HL-60/S4 treated with retinoic acid at 250 ng/mL for 4 days and 3 days (cell line): ENCODE measurements around the gene MRC2.
"Not testable (repeated sequence)": the region's sequence is repeated elsewhere in the genome, so short reads cannot be mapped to it uniquely, and the experiment has no call there.

Experiments used
- in situ Hi-C: fragments of 300-500 bp; cut with MboI; formaldehyde crosslinking; loops from 2 replicates; pipeline ENCODE4 v1.7.0; 2022; ENCODE audit warnings: low sequenced_read_pairs

MRC2 gene, protein sequence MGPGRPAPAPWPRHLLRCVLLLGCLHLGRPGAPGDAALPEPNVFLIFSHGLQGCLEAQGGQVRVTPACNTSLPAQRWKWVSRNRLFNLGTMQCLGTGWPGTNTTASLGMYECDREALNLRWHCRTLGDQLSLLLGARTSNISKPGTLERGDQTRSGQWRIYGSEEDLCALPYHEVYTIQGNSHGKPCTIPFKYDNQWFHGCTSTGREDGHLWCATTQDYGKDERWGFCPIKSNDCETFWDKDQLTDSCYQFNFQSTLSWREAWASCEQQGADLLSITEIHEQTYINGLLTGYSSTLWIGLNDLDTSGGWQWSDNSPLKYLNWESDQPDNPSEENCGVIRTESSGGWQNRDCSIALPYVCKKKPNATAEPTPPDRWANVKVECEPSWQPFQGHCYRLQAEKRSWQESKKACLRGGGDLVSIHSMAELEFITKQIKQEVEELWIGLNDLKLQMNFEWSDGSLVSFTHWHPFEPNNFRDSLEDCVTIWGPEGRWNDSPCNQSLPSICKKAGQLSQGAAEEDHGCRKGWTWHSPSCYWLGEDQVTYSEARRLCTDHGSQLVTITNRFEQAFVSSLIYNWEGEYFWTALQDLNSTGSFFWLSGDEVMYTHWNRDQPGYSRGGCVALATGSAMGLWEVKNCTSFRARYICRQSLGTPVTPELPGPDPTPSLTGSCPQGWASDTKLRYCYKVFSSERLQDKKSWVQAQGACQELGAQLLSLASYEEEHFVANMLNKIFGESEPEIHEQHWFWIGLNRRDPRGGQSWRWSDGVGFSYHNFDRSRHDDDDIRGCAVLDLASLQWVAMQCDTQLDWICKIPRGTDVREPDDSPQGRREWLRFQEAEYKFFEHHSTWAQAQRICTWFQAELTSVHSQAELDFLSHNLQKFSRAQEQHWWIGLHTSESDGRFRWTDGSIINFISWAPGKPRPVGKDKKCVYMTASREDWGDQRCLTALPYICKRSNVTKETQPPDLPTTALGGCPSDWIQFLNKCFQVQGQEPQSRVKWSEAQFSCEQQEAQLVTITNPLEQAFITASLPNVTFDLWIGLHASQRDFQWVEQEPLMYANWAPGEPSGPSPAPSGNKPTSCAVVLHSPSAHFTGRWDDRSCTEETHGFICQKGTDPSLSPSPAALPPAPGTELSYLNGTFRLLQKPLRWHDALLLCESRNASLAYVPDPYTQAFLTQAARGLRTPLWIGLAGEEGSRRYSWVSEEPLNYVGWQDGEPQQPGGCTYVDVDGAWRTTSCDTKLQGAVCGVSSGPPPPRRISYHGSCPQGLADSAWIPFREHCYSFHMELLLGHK (N-terminal part only)

DNA sequence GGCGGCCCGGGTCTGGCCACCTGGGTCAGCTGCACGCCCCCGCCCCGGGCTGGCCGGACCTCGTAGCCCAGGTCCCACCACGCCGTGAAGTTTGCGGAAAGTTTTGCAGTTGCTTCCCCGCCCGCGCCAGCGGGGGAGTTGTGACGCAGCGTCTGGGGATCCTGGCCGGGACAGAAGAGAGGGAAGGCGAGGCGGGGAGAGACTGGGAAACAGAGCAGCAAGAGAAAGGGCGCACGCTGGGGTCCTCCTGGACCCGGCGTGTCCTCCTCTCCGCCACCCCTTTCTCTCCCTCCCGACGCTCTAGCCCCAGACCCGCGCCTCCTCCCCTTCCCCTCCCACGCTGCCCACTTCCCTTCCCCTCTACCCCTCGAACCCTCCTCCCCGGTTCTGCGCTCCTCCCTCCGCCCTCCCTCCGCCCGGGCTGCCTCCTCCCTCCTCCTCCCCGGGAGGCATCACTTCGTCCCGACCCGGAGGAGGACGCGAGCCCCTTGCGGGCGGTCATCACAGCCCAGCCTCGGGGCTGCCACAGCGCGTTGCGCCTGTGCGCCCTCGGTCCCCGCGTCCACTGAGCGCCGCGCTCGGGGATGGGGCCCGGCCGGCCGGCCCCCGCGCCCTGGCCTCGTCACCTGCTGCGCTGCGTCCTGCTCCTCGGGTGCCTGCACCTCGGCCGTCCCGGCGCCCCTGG is at the start of gene MRC2:
MRC2 (plus strand) TSS at position 452 of the 685 bp plus-strand sequence; CDS start at position 585, 133 bp downstream.
- in situ Hi-C loops: no loop called here

DNA sequence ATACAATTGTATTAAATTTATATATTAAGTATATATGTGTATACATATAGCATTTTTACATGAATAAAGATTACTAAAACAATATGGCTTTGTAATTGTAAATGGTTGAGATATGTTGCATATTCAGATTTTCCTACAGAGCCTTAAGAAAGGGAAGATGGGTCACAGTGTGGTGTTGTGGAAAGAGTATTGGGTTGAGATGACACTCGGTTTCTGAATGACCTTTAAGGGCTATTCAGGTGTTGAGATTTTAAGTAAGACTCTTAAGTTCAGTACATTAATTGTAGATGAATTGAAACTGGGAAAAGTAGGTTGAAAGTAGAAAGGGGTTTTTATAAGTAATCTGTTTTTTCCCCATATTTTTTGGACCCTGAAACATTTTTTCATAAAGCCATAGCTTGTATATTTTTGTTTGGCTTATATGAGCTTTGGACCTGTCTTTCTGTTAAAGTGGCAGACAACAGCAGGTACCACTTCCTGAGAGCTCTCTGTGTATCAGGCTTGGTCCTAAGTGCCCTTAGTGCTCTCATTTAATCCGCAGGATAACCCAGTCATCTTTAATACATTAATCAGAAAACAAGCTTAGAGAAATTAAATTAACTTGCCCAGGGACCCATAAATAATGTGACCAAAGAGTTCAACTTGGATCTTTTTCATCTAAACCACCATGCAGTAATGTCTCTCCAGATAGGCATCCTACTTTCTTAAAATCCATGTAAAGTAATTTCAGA is 48.5 kb upstream of the MRC2 start:
- in situ Hi-C loops: no loop called here

DNA sequence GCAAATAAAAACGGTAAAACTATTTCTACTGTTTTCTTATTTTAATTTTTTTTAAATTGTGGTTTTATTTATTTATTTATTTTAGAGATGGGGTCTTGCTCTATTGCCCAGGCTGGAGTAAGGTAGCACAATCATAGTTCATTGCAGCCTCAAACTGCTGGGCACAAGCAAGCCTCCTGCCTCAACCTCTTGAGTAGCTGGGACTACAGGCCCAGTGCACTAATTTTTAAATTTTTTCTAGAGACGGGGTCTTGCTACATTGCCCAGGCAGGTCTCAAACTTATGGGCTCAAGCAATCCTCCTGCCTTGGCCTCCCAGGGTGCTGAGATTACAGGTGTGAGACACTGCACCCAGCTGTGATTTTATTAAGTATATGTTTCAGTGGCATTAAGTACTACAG is 46.5 kb upstream of the MRC2 start:
- in situ Hi-C loops: no loop called here

DNA sequence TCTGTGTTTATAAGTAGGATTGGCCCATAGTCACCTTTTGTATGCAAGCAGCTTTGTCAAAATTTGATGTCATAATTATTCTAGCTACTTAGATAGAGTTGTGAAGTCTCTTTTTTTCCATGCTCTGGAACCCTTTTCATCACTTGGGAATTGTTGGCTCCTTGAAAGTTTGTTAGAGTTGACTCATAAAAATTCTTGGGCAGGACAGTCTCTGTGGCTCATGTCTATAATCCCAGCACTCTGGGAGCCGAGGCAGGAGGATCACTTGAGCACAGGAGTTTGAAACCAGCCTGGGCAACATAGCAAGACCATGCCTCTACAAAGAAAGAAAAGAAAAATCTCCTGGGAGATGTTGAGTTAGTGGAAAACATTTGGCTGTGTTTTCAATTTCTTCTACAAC is 45.7 kb upstream of the MRC2 start:
- in situ Hi-C loops: no loop called here

DNA sequence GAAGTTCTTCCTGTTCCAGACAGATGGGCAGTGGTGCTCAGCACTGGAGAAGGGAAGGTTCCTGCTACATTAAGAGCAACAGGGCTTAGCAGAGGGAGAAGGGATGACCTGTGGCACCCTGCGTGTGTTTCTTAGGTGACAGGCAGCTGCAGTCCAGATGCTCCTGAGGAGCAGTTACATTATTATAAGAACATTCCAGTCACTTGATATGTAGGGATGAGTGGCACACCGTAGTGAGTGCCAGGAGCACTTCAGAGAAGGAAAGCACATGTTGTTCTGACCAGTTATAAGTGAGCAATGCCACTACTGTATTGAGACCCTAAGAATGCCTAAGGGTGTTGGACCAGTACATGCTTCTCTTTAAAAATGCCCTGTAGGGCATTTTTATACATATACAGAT is 39.9 kb upstream of the MRC2 start:
- in situ Hi-C loops: no loop called here

DNA sequence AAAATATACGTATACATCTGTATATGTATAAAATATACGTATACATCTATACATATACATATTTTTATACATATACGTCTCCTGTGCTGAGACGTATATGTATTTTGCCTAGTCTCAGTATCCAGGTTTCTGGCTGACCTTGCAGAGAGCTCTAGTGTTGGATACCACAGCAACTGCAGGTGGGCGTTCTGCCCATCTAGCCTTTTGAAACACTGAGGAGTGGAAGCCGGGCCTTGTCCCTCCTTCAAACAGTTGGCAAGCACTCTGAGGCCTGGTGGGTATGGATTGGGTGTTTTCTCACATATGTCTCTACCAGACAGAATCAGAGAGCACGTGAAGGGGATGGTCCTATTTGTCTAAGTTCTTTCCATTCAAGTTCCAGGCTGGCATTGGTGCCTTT is 39.4 kb upstream of the MRC2 start:
- in situ Hi-C loops: no loop called here

DNA sequence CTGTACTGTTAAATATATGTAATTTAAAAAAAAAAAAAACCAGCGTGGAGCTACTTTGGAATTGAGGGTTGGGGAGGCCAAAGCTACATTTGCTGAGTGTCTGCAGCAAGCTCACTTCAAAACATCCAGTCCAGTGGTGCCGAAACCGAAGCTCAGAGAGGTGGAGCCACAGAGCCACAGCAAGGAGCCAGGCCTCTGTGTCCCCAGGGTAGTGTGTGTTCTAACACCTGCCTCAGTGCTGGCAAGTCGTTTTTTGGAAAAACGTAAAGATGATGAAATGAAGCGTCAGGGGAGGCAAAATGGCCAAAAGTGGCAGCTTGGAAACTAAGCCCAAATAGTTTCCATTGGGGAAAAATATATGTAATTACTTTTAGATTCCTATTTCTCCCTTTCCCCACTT is 36.1 kb upstream of the MRC2 start:
- in situ Hi-C loops: no loop called here

DNA sequence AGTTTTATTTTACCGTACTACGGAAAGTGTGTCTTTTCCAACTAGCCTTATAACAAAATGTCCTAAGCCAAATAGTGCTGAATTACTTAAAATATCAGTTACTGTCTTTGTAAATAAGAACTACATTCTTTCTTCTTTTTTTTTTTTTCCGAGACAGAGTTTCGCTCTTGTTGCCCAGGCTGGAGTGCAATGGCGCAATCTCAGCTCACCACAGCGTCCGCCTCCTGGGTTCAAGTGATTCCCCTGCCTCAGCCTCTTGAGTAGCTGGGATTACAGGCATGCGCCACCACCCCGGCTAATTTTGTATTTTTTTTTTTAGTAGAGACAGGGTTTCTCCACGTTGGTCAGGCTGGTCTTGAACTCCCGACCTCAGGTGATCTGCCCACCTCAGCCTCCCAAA is 35.6 kb upstream of the MRC2 start:
- in situ Hi-C loops: not testable (repeated sequence)

DNA sequence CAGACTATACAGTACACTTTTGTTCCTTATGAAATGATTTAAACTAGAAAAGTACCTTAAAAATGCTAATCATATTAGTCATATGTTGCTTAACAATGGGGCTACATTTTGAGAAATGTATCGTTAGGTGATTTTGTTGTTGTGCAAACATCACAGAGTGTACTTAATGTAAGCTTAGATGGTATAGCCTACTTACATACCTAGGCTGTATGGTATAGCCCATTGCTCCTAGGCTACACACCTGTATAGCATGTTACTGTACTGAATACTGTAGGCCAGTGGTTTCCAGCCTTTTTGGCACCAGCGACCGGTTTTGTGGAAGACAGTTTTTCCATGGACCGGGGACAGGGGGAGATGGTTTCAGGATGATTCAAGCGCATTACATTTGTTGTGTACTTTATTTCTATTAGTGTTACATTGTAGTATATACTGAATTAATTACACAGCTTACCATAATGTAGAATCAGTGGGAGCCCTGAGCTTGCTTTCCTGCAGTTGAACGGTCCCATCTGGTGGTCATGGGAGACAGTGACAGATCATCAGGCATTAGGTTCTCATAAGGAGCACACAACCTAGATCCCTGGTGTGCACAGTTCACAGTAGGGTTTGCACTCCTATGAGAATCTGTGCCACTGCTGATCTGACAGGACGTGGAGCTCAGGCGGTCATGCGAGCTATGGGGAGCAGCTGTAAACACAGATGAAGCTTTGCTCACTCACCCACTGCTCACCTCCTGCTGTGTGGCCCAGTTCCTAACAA is 35.0 kb upstream of the MRC2 start:
- in situ Hi-C loops: no loop called here

DNA sequence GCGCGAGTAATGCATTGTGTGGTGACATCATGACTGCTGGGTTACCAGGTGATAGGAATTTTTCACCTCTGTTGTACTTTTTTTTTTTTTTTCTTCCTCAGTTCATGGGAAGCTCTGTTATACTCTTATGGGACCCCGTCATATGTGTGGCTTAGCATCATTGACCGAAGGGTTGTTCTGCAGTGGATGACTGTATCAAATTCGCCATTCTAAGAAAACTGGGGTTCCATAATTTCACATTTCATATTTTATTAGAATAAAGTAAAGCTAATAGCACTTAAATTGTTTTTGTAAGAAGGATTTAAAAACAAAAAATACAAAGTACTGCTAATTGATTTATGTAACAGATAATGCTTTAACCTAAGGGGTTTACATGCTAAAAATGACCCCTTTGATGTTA is 32.0 kb upstream of the MRC2 start:
- in situ Hi-C loops: no loop called here

DNA sequence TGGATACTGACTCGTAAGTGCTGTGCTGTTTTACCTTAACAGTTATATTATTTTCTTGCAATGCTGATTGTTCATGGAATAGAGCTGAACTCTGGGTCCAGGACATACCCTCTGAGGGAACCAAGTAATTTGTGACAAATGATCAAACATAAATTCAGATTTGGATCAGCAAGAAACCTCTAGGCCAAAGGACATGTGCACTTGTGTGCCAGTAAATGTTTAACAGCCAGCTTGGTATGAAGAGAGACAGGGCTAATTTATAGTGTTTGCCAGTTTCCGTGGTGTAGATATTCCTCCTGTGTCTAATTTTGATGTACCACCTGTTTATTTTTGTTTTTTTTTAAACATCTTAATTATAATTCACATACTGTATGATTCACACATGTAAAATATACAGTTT is 30.8 kb upstream of the MRC2 start:
- in situ Hi-C loops: no loop called here

DNA sequence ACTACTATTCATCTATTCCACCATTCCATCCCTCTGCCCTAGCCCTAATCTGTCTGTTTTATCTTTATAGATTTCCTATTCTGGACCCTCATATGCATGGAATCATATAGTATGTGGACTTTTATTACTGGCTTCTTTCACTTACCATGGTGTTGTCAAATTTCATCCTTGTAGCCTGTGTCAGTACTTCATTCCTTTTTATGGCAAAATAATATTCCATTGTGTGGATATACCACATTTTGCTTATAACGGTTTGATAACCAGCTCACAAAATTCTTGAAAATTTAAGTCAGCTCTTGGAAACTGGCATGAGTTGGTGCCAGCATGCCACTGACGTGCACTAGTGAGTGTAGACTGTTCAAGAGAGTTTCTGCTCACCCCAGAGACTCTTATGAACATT is 30.3 kb upstream of the MRC2 start:
- in situ Hi-C loops: no loop called here

DNA sequence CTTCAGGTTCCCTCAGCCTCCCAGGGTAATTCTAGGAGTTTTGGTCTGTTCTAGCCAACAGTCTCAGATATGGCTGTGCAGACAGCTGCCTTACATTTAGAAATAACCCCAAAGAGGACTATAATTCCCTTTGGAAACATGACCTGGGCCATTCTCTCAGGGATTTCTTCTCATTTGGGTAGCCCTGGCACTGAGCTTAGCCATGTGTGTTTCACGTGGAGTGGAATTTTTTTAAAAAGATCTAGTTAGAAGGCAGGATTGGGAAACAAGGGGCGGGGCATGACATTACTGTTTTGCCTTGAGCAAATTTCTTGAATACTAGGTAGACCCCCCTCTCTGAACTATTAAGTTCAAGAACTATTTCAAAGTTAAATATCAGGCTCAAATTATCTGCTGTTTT is 29.6 kb upstream of the MRC2 start:
- in situ Hi-C loops: no loop called here

DNA sequence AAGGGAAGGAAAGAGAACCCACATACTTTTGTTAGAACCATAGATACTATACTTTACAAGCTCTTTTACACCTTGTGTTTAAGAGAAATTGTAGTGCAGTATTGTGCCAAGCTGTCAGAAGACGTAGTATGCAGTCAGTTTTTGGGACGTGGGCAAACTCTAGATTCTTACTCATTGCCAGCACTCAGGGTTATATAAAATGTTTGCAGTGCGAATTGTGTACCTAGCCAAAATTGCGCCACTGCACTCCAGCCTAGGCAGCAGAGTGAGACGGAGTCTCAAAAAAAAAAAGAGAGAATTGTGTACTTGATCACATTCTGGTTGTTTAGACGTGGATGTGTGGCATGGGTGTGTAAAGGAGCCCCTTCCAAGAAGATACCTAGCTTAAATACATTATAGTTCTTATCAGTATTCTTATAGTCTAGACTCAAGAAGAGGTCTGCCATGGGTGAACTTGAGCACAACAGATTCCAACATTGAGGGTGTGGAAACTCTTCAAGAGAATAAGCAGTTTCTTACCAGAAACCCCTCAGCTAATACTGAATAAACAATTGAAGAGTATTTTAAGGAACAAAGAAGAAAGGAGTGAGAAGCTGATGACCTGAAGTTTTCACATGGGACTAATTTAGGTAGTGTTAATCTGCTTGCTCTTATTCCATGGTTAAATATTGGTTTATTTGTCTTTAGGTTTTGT is 27.4 kb upstream of the MRC2 start:
- in situ Hi-C loops: no loop called here

DNA sequence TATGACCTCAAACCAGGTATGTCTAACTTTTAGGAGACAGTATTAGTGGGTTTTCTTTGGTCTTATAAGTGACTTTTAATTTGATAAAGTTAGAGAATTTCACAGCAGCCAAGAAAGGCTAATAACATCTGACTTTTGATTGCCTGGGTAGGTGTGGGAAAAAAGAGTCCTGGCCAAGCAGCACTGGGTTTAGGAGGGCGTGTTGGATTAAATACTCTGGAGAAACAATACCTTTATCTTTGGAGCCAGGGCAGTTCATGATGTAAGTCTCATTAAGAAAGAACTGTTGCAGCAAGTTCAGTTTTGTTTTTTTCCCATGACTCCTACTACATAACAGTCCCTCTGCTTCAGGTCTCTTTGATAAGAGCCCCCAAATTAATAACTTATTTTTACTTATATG is 26.7 kb upstream of the MRC2 start:
- in situ Hi-C loops: no loop called here

DNA sequence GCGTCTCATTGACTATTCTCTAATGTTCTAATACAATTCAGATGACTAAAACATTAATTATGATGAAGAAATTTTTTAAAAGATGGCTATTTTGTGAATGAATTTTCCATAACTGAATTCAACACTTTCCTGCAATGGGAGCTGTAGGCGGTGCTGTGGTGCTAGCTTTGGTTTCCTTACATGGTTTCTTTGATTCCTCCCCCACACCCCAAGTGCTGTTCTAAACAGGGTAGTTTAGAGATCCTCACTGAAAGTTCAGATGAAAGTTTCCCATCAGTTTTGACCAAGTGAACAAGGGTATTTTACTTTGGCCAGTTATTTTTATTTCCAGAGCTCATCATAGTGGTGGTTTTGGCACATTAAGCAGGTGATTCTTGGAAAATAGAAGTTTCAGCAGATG is 26.0 kb upstream of the MRC2 start:
- in situ Hi-C loops: no loop called here

DNA sequence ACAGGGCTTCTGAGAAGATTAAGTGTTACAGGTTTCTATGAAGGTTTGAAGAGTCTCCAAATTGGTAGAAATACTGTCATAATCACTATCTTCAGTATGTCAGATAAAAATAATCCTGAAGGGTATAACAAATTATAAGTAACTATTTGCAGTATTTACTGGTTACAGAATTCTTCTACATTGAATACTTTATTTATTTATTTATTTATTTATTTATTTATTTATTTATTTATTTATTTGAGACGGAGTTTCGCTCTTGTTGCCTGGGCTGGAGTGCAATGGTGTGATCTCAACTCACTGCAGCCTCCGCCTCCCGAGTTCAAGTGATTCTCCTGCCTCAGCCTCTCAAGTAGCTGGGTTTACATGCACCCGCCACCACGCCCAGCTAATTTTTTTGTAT is 23.7 kb upstream of the MRC2 start:
- in situ Hi-C loops: not testable (repeated sequence)

DNA sequence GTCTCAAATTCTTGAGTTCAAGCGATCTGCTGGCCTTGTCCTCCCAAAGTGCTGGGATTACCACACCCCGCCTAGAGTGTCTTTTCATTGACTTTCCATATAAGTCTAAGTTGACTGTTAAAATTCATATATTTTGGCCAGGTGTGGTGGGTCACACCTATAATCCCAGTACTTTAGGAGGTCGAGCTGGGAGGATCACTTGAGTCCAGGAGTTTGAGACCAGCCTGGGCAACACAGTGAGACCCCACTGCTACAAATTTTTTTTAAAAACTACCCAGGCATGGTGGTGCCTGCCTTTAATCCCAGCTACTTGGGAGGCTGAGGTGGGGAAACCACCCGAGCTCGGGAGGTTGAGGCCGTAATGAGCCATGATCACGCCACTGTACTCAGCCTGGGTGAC is 21.9 kb upstream of the MRC2 start:
- in situ Hi-C loops: no loop called here

DNA sequence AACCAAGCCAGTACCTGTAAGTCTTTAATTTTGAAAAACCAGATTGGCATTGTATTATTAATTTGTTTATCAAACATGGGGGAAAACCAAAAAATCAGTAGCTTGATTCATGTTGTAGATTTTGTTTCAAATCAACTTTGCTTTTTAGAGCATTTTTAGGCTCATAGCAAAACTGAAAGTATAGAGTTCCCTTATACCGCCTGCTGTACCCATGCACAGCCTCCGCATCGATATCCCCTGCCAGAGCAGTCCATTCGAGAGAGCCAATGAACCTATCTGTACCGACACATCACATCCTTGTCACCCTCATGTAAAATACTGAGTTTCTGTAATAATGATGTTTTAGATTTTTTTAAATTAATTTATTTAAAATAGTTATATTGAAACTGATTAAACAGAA is 16.2 kb upstream of the MRC2 start:
- in situ Hi-C loops: no loop called here
